ENCODE data around the gene SERPINA4.
"Not testable (repeated sequence)": the region's sequence is repeated elsewhere in the genome, so short reads cannot be mapped to it uniquely, and the experiment has no call there.

Gene SERPINA4

DNA sequence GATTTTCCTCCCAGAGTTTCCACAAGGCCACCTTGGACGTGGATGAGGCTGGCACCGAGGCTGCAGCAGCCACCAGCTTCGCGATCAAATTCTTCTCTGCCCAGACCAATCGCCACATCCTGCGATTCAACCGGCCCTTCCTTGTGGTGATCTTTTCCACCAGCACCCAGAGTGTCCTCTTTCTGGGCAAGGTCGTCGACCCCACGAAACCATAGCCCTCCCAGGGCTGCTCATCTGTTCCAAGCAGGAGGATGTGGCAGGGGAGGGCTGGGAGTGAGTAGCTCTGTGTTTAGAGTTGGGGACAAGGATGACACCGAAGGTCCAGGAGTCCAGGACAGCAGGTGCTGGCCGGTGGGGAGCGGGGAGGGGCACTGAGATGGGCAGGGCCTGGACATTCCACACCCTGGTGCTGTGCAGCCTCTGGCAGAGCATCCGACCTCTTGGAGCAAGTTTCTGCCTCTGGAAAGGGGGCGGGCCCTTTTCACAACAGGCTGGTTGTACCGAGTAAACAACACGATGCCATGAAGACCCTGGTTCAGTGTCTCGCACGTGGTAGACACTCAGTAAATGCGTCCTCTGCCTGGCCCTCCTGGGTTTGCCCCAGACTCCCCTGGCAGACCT lies 8.2 kb downstream of the SERPINA4 start:
- no peak for DNase-seq (ENCODE audit: low read depth in 2 of 3, low spot score in 1 of 3)

DNA sequence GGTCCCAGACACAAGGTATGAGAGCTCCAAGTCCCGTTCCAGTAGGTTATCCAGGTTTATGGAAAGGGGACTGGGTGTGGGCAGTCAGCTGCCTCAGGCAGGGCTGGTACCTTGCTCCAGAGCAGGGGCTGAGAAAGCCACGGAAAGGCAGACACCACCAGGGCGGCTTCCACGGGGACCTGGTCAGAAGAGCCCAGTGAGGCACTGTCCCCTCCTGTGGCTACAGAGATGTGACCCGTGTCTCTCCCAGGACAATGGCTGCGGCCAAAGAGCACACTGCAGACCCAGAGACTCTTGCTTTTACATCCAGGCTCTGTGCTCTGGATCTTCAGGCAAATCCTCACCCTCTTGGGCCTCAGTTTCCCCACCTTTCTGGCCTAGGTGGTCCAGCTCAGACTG lies 8.8 kb downstream of the SERPINA4 start:
- no peak for DNase-seq (ENCODE audit: low read depth in 2 of 3, low spot score in 1 of 3)

- no peak for DNase-seq (ENCODE audit: low read depth in 2 of 3, low spot score in 1 of 3)
These were observed 9.2 kb downstream of the SERPINA4 start for GRCh38 chr14:94570440-94570839.

GRCh38 chr14:94571395-94571794 lies 10.2 kb downstream of the SERPINA4 start:
- DNase-seq (ENCODE audit: low read depth in 2 of 3, low spot score in 1 of 3), result no peak

DNA sequence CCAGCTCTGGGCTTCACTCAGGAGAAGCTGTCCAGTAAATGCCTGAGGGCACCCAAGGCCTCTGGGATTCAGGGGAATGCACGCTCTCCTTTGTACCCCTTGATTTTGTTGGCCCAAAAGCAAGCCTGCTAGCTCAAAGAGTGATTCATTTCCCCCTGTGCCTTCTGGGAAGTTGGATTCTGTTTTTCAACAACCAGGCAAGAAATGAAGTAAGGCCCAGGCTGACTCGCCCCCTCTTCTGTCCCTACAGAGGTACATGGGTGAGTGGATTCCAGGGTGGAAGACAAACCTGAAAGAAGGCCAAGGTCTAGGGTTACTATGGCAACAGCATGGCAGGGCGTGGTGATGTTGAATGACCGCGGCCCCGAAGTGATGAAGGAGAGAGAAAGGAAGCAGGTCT lies 10.7 kb downstream of the SERPINA4 start:
- DNase-seq (ENCODE audit: low read depth in 2 of 3, low spot score in 1 of 3), result no peak

DNA sequence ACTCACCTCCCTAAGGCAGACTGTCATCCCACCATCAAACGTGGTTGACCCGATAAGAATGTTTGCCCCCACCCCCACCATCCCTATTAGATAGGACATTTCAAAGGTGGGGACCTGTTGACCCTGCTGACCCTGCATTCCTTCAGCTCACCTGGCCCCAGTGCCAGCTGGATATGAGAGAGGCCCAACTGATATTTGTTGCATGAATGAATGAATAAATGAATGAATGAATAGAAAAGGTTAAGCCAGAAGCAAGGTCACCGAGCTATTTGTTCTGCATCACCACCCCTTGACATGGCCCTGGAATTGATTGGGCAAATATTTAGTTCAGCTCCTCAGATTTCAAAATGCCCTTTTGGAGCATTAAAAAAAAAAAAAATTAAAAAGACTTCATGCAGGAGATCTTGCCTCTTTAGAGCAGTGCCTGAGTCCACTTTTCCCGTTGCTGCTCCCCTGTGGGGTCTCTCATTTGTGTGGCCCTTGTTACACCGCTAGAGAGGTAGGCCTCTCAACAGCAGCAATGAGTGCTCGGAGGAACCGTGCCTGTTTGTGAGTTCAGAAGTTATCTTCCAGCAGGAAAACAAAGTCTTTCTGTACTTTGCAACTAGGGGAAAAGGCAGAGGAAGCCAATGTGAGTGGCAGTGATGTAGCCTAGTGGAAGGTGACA lies 11.5 kb downstream of the SERPINA4 start:
- no peak for DNase-seq (ENCODE audit: low read depth in 2 of 3, low spot score in 1 of 3)

- DNase-seq (ENCODE audit: low read depth in 2 of 3, low spot score in 1 of 3), result no peak
These were observed 12.4 kb downstream of the SERPINA4 start for GRCh38 chr14:94573475-94574277.

GRCh38 chr14:94574336-94574735 lies 13.1 kb downstream of the SERPINA4 start:
- DNase-seq (ENCODE audit: low read depth in 2 of 3, low spot score in 1 of 3), result no peak

- DNase-seq (ENCODE audit: low read depth in 2 of 3, low spot score in 1 of 3), result no peak
These were observed 14.7 kb downstream of the SERPINA4 start for GRCh38 chr14:94575730-94576585.

GRCh38 chr14:94577472-94577871 lies 16.2 kb downstream of the SERPINA4 start:
- DNase-seq (ENCODE audit: low read depth in 2 of 3, low spot score in 1 of 3), result not testable (repeated sequence)

DNA sequence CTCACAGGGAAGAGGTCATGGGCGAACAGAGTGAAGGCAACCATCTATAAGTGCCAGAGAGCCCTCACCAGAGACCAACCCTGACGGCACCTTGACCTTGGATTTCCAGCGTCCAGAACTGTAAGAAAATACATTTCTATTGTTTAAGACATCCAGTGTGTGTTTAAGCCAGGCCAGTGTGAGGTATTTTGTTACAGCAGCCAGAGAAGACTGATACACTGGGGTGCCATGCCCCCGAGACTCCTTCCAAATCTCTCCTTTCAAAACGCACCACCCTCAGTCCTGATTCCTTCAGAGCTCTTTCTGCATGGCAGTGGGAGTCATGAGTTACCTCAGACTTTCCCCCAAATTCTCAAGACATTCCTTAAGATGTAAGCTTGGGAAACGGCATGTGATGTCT lies 17.5 kb downstream of the SERPINA4 start:
- no peak for DNase-seq (ENCODE audit: low read depth in 2 of 3, low spot score in 1 of 3)

DNA sequence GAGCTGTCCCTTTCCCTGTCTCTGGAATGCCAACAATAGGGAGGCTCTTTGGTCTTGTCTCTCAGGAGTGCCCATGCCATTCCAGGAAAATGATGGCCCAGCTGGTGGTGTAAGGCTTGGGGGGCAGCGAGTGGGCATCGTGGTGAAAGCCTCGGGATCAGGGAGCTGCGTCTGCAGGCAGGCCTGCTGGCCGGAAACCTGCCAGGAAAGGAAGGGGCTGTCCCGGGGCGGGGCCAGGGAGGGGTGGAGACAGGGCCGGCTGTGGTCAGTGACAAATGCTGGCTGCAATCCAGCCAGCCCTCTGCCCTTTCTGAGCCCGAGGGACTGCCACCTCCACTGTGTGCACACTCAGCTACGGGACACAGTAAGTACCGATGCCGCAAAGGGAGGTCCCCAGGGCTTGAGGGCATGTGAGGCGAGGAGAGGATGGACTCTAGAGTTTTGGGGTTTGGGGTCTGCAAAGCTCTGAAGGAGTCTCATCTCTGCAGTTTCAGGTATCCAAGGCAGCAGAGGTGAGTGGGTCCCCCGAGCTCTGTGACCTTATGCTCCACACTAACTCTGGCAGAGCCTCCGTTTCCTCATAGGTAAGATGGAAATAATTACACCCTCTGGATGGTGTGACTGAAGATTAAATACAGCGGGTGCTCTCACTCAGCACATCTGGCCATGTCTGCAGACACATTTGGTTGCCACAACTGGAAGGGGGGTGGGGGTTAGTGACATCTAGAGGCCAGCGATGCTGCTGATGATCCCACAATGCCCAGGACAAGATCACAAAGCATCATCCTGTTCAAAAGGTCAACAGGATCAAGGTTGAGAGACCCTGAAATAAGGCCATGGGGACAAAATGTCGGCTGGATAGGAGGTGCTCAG lies 20.1 kb downstream of the SERPINA4 start, which contains the start of gene SERPINA5:
TSS of gene SERPINA5 (plus strand) at position 300 of the 873 bp plus-strand sequence. CDS start 5,937 bp downstream, outside the sequence.
- DNase-seq (ENCODE audit: low read depth in 2 of 3, low spot score in 1 of 3), result no peak

DNA sequence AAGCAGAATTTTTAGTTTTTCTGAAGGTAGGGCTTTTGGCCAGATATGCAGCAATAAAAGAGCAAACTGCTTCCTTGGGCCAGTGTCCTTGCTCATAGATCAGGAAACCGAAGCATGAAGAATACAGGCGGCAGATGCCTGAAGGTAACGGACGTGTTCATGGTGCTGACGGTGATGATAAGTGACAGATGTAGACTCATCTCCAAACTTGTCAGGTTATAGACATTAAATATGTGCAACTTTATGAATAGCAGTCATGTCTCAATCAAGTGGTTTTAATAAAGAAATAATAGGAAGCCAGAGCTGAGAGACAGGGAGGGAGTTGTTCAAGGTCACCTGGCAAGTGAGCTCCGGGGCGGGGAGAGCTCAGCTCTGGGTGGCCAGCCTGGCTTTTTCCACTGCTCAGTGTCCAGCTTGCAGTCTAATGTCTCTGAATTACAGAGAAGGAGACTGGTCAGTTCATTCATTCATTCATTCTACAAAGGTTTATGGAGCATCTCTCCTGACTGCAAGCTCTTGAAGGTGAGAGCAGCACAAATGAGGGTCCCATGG lies 21.0 kb downstream of the SERPINA4 start:
- no peak for DNase-seq (ENCODE audit: low read depth in 2 of 3, low spot score in 1 of 3)

- DNase-seq (ENCODE audit: low read depth in 2 of 3, low spot score in 1 of 3), result no peak
These were observed 21.6 kb downstream of the SERPINA4 start for GRCh38 chr14:94582851-94583250.

DNA sequence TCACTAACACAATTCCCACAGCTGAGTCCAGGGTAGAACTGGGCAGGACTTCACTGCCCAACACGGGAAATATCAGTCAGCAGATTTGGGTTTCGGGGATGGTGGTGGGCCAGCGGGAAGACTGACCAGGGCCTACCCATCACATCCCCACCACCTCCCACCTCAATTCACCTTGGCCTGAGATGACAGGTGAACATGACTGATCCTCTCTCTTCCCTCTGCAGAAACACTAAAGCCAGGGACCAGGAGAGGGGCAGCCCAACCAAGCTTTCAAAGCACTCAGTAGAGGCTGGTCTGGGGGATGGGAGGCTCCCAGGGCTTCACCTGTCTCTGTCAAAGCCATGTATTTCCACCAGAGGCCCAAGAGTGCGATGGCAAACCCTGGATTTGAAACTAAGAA lies 22.3 kb downstream of the SERPINA4 start:
- no peak for DNase-seq (ENCODE audit: low read depth in 2 of 3, low spot score in 1 of 3)

DNA sequence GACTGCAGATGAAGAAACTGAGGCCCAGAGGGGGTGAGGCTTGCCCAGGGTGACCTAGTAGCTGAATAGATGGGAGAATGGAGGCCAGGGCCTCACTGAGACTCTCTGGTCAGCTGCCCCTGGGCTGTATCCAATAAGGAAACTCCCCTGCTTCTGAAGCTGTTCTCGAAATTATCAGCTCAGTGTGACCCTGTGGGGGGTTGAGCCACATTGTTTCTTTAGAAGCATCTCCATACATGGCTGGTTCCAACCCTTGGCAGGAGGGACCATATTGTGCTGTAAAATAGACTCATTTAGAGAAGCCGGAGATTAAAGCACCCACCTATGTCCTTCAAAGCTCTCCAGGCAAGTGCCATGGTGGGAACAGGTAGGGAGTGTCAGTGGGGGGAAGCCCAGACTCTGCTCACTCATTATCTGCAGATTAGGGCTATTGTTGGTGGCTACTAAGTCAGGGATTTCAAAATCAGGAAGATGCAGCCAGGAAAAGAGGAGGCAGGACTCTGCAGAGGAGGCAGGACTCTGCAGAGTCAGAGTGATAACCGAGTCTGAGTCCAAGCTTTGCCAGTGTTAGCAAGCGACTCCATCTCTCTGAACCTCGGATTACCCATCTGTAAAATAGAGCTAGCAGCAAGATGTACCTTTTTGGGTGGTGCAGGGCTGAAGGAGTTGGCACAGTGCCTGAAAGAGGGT lies 23.5 kb downstream of the SERPINA4 start:
- no peak for DNase-seq (ENCODE audit: low read depth in 2 of 3, low spot score in 1 of 3)

DNA sequence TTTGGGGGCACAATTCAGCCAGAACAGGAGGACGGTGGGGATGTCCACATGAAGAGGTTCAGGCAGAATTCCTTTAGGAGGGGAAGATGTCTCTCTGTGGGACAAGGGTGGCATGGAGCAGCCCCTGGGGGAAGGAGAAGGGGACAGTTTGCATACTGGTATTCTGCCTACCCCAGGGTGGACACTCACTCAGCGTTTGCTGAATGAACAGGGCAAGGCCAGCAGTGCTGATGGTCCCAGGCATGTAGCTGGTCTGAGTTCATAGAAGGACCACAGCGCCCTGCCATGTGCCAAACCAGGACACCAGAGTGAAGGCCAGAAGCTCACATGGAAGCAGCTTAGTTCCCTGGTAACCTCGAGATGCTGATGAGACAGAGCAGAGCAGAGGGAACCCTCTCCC lies 25.4 kb downstream of the SERPINA4 start:
- no peak for DNase-seq (ENCODE audit: low read depth in 2 of 3, low spot score in 1 of 3)

- no peak for DNase-seq (ENCODE audit: low read depth in 2 of 3, low spot score in 1 of 3)
These were observed 27.1 kb downstream of the SERPINA4 start for GRCh38 chr14:94588311-94588710.

GRCh38 chr14:94591073-94591472 lies 29.8 kb downstream of the SERPINA4 start:
- DNase-seq (ENCODE audit: low read depth in 2 of 3, low spot score in 1 of 3), result no peak

Measured in stimulated activated CD4-positive, alpha-beta T cell treated with anti-CD3 and anti-CD28 coated beads, Interleukin-12 subunit alpha, Interleukin-12 subunit beta, amount 100 ng/mL, for 48 hours (primary cell).